HG02642 (cell line): ENCODE measurements around the gene KCTD14.
"Not testable (repeated sequence)": the region's sequence is repeated elsewhere in the genome, so short reads cannot be mapped to it uniquely, and the experiment has no call there.

ENCODE experiments used
- ATAC-seq: cut with Tn5 transposase; IDR thresholded peaks from one replicate; pipeline ENCODE4 v1.9.1; 2021; ENCODE audit warnings: mild to moderate bottlenecking; ENCODE audit not compliant: unreplicated experiment, poor library complexity

KCTD14 gene

GRCh38 chr11:78048561-78048960, 25.5 kb upstream of the KCTD14 start:
- ATAC-seq: no peak

- ATAC-seq: no peak
Observed at GRCh38 chr11:78046486-78046854, 23.4 kb upstream of the KCTD14 start.

DNA sequence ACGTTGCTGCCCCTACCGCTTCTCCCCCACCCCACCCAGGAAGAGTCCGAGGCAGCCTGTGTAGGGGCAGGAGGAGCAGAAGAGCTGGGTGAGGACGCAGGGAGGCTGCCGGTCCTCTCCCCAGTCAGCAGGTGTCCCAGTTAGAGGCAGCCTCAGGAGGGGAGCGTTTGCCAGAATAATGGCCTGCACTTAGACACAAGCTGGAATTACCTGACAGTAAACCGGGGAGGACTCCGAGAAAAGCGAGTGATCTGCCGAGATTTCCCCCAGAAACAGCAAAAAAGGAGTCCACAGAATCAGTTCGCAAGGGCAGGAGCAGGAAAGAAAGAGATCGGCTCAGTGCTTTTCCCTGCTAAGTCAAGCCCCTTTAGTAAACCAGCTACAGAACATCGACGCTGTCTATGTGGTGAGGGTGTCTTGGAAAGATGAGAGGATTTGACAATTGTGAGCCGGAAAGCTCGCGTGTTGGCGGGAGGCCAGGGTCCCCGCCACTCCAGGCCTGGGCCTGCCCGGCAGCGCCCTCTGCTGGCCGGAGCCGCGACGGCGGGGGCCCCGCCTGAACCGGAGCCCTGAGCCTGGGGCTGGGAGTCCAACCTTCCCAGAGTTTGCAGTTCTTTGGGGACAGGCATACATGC, 22.9 kb upstream of the KCTD14 start:
- ATAC-seq: peak; percentile 89

DNA sequence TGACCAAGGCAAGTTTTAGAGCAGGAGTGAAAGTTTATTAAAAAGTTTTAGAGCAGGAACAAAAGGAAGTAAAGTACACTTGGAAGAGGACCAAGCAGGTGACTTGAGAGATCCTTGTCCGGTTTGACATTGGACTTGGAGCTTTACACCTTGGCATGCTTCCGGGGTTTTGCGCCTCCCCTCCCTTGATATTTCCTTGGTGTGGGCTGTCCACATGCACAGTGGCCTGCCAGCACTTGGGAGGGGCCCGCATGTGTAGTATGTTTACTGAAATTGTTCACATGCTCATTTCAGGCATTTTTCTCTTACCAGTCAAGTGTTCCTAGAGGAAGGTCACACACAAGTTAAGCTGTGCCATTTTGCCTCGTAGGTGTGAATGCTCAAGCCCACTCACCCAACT, 21.6 kb upstream of the KCTD14 start:
- ATAC-seq: no peak

DNA sequence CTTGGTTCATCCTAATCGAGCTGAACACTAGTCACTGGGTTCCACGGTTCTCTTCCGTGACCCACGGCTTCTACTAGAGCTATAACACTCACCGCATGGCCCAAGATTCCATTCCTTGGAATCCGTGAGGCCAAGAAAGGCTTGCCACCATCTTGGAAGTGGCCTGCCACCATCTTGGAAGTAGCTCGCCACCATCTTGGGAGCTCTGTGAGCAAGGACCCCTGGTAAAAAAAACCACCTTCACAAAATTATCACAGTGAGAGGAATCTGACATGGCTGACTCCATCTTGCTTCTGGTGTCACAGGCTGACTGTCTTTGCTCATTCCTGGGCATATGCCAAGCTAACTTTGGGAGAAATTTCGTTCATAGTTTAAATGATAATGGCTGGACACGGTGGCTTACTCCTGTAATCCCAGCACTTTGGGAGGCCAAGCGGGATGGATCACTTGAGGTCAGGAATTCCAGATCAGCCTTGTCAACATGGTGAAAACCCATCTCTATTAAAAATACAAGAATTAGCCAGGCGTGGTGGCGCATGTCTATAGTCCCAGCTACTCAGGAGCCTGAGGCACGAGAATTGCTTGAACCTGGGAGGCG, 18.9 kb upstream of the KCTD14 start:
- no peak for ATAC-seq

GRCh38 chr11:78041380-78041719, 18.3 kb upstream of the KCTD14 start:
- not testable (repeated sequence) for ATAC-seq

DNA sequence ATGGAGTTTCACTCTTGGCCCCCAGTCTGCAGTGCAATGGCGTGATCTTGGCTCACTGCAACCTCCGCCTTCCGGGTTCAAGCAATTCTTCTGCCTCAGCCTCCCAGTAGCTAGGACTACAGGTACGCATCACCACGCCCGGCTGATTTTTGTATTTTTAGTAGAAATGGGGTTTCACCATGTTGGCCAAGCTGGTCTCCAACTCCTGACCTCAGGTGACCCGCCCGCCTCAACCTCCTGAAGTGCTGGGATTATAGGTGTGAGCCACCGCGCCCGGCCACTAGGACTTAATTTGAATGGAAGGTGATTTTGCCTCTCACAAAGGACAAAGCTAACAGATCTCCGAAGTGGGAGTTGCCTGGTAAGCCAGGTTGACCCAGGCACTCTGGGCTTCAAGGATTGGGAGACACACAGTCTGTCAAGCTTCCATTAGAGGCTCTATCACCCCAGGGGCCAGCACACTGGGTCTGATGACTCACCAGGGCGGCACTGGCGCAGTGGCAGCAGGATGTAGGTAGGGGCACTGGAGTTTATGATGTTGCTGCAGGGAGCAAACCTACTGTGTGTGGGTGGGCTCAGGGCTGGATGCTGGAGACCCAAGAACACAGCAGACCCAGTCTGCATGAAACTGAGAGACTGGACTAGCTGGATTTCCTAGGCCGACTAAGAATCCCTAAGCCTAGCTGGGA, 17.8 kb upstream of the KCTD14 start:
- no peak for ATAC-seq

DNA sequence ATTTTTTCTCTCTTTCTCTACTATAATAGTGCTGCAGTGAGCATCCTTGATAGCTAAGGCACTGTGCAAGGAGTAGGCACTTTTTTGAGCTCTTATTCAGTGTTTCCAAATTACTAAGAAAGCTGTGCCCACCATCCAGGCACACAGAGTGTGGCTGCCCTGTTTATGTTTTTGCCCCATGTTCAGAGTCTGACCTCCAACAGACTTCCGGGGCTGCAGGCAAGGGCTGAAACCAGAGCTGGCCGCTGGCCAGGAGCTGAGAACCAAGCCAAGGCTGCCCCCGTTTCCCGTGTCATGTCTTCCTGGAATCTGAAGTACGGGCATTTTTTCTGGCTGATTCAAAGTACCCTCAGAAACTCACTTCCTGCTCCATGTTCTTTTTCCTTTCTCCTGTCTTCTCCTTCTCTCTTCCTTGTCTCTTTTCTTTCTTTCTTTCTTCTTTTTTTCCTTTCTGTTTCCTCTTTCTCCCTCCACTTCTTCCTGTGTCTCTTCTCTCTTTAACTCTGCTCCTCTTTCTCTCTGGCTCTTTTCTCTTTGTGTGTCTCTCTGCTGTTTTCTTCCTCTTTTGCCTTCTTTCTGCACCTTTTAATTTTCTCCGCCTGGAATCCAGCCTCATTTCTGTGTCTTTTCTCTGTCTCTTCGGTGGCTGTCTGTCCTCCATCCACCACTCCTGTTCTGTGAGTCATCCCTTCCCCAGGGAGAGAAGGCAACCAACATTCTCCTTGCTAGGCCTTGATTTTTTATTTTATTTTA, 17.0 kb upstream of the KCTD14 start:
- ATAC-seq: no peak

GRCh38 chr11:78039391-78039918, 16.4 kb upstream of the KCTD14 start:
- ATAC-seq: no peak

DNA sequence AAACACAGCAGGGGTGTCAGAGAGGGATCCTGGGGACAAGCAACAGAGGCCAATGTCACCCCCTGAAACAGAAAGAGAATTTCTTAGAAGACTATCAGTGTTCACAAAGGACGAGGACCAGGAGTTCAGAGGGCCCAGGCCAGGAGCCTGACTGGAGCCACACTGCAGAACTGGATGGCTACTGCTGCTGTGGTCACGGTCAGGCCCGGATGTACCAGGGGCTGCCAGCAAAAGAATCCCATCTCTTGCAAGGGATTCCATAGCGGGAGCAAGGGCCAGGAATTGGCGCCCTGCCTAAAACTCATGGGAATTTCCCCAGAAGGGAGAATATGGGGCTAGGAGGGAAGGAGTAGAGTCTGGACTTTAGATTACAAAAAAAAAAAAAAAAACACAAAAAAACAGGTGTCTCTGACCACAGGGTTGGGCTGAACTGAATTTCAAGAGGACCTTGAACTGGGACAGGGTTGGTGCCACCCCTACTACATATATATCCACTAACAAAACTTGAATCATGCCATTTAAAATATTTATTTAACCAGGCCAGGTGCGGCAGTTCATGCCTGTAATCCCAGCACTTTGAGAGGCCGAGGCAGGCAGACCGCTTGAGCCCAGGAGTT, 15.7 kb upstream of the KCTD14 start:
- no peak for ATAC-seq

- no peak for ATAC-seq
Observed at GRCh38 chr11:78037825-78038620, 14.9 kb upstream of the KCTD14 start.

- ATAC-seq: no peak
Observed at GRCh38 chr11:78037056-78037455, 14.0 kb upstream of the KCTD14 start.

DNA sequence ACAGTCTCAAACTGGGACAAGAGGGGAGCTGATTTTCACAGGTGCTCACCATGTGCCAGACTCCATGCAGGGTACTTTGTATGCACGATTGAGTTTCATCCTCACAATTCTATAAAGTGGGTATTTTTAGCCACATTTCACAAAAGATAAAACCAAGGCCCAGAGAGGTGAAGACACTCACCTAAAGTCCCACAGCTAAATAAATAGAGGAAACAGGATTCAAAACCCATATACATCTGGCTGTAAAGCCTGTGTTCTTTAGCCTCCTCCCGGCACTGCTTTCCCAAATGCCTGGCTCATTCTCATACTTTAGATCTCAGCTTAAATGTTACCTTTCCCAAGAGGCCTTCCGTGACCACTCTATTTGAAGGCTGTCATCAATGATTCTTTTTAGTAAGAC, 13.2 kb upstream of the KCTD14 start:
- no peak for ATAC-seq

DNA sequence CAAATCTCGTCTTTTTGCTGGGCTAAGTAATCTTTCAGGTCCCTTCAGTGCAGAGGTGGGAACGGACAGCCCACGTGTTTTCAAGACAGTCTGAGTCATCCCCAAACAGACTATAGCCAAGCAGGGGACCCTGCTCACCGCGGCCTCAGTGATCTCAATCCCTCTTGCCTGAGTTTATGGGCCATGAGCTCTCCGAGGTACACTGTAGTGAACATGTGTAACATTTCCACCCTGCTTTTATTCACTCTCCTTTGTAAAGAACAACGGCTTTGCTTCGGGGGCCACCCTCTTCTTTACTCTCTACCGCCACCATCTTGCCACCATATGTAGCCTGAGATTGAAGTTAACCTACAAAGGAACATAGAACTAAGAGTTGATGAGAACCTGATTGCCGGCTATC, 11.5 kb upstream of the KCTD14 start:
- no peak for ATAC-seq

GRCh38 chr11:78033040-78033439, 10.0 kb upstream of the KCTD14 start:
- no peak for ATAC-seq

GRCh38 chr11:78032090-78032489, 9.0 kb upstream of the KCTD14 start:
- no peak for ATAC-seq

GRCh38 chr11:78031629-78032028, 8.6 kb upstream of the KCTD14 start:
- peak; percentile 74 for ATAC-seq

DNA sequence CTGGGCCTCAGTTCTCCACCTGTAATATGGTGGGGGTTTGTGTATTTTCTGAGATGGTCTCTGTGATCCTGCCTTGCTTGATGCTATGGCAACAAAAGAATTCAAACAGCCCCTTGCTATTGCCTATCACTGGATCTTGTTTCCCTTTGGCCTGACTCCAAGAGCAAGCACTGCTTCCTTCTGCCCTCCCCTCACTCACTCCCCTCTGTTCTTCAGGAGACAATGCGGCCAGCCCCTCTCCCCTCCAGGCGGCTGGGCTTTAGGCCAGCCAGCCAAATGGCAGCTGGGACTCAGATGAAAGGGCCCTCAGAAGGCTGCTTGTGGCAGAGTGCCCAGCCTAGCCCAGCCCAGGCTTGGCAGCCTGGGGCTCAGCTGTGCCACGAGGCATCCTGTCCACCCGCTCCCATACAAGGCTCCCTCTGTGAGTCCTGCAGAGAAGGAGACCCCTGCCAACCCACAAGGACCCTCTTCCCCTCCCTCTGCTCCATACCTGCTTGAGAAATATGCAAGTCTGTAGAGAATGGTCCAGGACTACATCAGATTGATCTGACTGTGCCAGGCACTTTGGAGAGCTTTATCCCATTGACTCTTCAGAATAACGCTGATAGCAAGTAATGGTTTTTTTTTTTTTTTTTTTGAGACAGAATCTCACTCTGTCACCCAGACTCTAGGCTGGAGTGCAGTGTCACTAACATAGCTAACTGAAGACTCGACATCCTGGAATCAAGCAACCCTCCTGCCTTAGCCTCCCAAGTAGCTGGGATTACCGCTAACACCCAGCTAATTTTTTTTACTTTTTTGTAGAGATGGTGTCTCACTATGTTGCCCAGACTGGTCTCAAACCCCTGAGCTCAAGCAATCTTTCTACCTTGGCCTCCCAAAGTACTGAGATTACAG, 7.6 kb upstream of the KCTD14 start:
- no peak for ATAC-seq

GRCh38 chr11:78028423-78028822, 5.3 kb upstream of the KCTD14 start:
- not testable (repeated sequence) for ATAC-seq
